GM23338 (cell line): ENCODE data around the gene TANGO2.

Source experiments
- CREB1 ChIP-seq: fragments of 250-450 bp; sonication (Bioruptor Pico); IDR thresholded peaks from 2 replicates; pipeline ENCODE4 v1.5.0; 2020; ENCODE audit warnings: low read depth, mild to moderate bottlenecking, moderate library complexity
- CTCF ChIP-seq, 2 experiments: fragments of 200-600 bp in 1 of 2; sonication (generic) in 1 of 2; conservative IDR thresholded peaks; 2 replicates each; pipeline versions ENCODE4 v1.5.1 to v1.6.1; 2016 to 2017; ENCODE audit warnings: antibody characterized with exemption in 2 of 2, low read depth in 2 of 2, mild to moderate bottlenecking in 2 of 2, moderate library complexity in 1 of 2
- JUNB ChIP-seq: IDR thresholded peaks from one replicate; pipeline ENCODE4 v1.6.1; 2016; ENCODE audit warnings: antibody characterized with exemption; ENCODE audit not compliant: unreplicated experiment
- POLR2AphosphoS5 ChIP-seq: IDR thresholded peaks from 2 replicates; pipeline ENCODE4 v1.6.1; 2016; ENCODE audit warnings: antibody characterized with exemption, low read depth

GRCh38 chr22:20052309-20053259, 31.7 kb downstream of the TANGO2 start:
- TF ChIP-seq CTCF (conservative IDR thresholded peaks at IDR 0.05; ENCODE audit: low read depth in 2 of 2), result no peak
- no peak for TF ChIP-seq CREB1 (CRISPR knock-in tag)
- no peak for TF ChIP-seq JUNB
- no peak for TF ChIP-seq POLR2AphosphoS5
